Transverse colon (tissue), 4 donors: Measurements from ENCODE around the gene QKI. TPM values are rescaled to one million over a fixed set of nuclear protein-coding genes. Genes with fewer than 3 reads are reported as not detected.

ENCODE experiments used
- DNase-seq: peaks from one replicate; pipeline ENCODE4 v3.0.0-alpha.2; 2019
- H3K27ac ChIP-seq, 4 donors: fragments of 200-600 bp; sonication (generic); 2 replicates each; pipeline ENCODE4 v1.5.1; 2016 to 2018; ENCODE audit warnings: inconsistent platforms in 4 of 4
- H3K27me3 ChIP-seq: fragments of 200-600 bp; sonication (generic); 2 replicates; pipeline ENCODE4 v1.5.1; 2017; ENCODE audit warnings: inconsistent platforms
- H3K36me3 ChIP-seq, 4 donors: fragments of 200-600 bp; sonication (generic); 2 replicates each; pipeline ENCODE4 v1.5.1; 2017 to 2019; ENCODE audit warnings: inconsistent platforms in 4 of 4
- H3K4me1 ChIP-seq, 4 donors: fragments of 200-600 bp; sonication (generic); 2 replicates each; pipeline ENCODE4 v1.5.1; 2017 to 2020; ENCODE audit warnings: inconsistent platforms in 4 of 4
- H3K4me3 ChIP-seq, 4 donors: fragments of 200-600 bp; sonication (generic); 1 replicate in 1 of 4; 2 replicates in 3 of 4; pipeline versions ENCODE4 v1.5.1 to v1.6.1; 2017 to 2019; ENCODE audit warnings: inconsistent platforms in 4 of 4
- H3K9me3 ChIP-seq, 2 donors: fragments of 200-600 bp; sonication (generic); 2 replicates each; pipeline ENCODE4 v1.5.1; 2017 to 2019; ENCODE audit warnings: inconsistent platforms in 2 of 2
- CTCF ChIP-seq, 5 experiments: fragments of 200-600 bp in 3 of 5; fragments of 450-650 bp in 2 of 5; sonication (generic) in 3 of 5; IDR thresholded peaks; 1 replicate in 2 of 5; 2 replicates in 3 of 5; pipeline ENCODE4 v1.5.1; 2016 to 2017; ENCODE audit warnings: antibody characterized with exemption in 5 of 5, inconsistent platforms in 3 of 5, mild to moderate bottlenecking in 2 of 5, moderate library complexity in 1 of 5
- EP300 ChIP-seq: sonication (generic); formaldehyde crosslinking; IDR thresholded peaks from one replicate; pipeline ENCODE4 v1.6.1; 2017; ENCODE audit warnings: antibody characterized with exemption, low read depth
- POLR2A ChIP-seq: fragments of 450-650 bp; IDR thresholded peaks from one replicate; pipeline ENCODE4 v1.6.1; 2016; ENCODE audit warnings: antibody characterized with exemption, mild to moderate bottlenecking, moderate library complexity
- POLR2AphosphoS5 ChIP-seq, 3 donors: sonication (generic); formaldehyde crosslinking; IDR thresholded peaks; one replicate each; pipeline ENCODE4 v1.6.1; 2016; ENCODE audit warnings: antibody characterized with exemption in 3 of 3
- WGBS, 2 donors: methylation state at CpG; one replicate each; pipeline ENCODE4 v1.1.5; 2018; ENCODE audit warnings: low coverage in 1 of 2; 5-methylcytosine and 5-hydroxymethylcytosine counted together
- in situ Hi-C, 4 donors: fragments of 200-750 bp; cut with MboI; loops; one replicate each; pipeline versions ENCODE4 v1.15.0 to v1.15.1; 2017; ENCODE audit warnings: low sequenced_read_pairs in 3 of 4, low pct_ligation_motif_present in 1 of 4, low pct_unique_long_range_greater_than_20kb in 1 of 4
- intact Hi-C: fragments of 100-400 bp; cut with DNase I; formaldehyde crosslinking; loops from one replicate; pipeline ENCODE4 v1.15.1; 2023; ENCODE audit warnings: low total_unique reads
- total RNA-seq, 4 donors: library from RNA; depleted of rRNA; stranded (reverse); fragments of >200 nt; gene quantifications; one replicate each; pipeline ENCODE4 v1.1.0, GENCODE V29; 2016

QKI gene
- total RNA-seq, 4 donors from 2014 or later, result 8.4 to 41.8 (median 22.7) TPM

DNA sequence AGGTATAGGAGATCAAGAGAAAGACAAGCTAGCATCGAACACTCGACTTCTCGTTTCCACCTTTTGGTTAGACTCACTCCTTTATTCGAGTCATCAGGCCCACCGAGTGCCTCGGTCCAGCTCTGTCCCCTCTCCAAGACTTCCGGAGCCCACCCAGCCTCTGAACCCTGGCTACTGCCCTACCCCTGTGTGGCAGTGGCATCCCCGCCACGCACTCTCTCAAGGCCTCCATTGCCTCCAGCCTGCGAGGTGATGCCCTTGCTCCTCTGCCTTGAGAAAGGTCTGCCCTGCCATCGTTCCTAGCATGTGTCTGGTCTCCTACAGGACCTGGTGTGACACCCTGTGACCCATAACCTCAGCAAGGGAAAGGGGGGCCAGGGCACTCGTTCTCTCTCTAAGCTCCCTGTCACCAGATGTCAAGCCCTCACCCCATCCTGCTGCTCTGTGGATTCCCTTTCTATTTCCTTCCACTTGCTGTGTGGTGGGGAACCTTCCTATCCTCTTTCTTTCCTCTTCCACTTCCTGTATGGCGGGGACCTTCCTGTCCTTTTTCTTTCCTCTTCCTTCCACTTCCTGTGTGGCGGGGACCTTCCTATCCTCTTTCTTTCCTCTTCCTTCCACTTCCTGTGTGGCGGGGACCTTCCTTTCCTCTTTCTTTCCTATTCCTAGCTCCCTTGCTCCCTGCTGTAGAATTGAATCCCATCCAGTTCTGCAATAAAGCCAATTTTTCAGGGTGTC, 44.7 kb upstream of the QKI start:
- no peak for DNase-seq
- Histone ChIP-seq H3K27me3 (no peaks in the 10 kb centered on the region), H3K27ac (no peak overlapping the region), H3K4me1 (no peaks in the 10 kb centered on the region), H3K4me3 (no peak overlapping the region), H3K9me3 (no peaks in the 10 kb centered on the region), H3K36me3 (no peaks in the 10 kb centered on the region)
- WGBS, 2 donors, result 78 to 80% methylated on average over 12 to 15 of the region's 15 CpGs
- in situ Hi-C loops, result no loop called here
- intact Hi-C loops, result no loop called here
- no peak for TF ChIP-seq POLR2A
- TF ChIP-seq CTCF (IDR thresholded peaks at IDR 0.05), result no peak
- no peak for TF ChIP-seq EP300
- TF ChIP-seq POLR2AphosphoS5 (IDR thresholded peaks at IDR 0.05), result no peak

GRCh38 chr6:163370464-163371117, 43.9 kb upstream of the QKI start:
- 38 to 46% methylated on average over 1 to 5 of the region's 5 CpGs for WGBS, 2 donors
- Histone ChIP-seq H3K27ac (no peak overlapping the region), H3K4me3 (no peak overlapping the region), H3K4me1 (no peaks in the 10 kb centered on the region), H3K36me3 (no peaks in the 10 kb centered on the region), H3K27me3 (no peaks in the 10 kb centered on the region), H3K9me3 (no peaks in the 10 kb centered on the region)
- in situ Hi-C loops (no loop called here), intact Hi-C loops (no loop called here)
- DNase-seq, result no peak
- TF ChIP-seq EP300 (no peak), POLR2AphosphoS5 (IDR thresholded peaks at IDR 0.05) (no peak), CTCF (IDR thresholded peaks at IDR 0.05) (no peak), POLR2A (no peak)

GRCh38 chr6:163371129-163371528, 43.4 kb upstream of the QKI start:
- DNase-seq, result no peak
- H3K9me3 ChIP-seq, result no peaks in the 10 kb centered on the region
- 47 to 50% methylated on average over 2 of the region's 2 CpGs for WGBS, 2 donors
- intact Hi-C loops (no loop called here), in situ Hi-C loops (no loop called here)
- H3K36me3 ChIP-seq, result no peaks in the 10 kb centered on the region
- no peak overlapping the region for H3K4me3 ChIP-seq
- H3K4me1 ChIP-seq, result no peaks in the 10 kb centered on the region
- TF ChIP-seq CTCF (IDR thresholded peaks at IDR 0.05), result no peak
- no peak for TF ChIP-seq POLR2A
- TF ChIP-seq POLR2AphosphoS5 (IDR thresholded peaks at IDR 0.05), result no peak
- TF ChIP-seq EP300, result no peak
- no peaks in the 10 kb centered on the region for H3K27me3 ChIP-seq
- H3K27ac ChIP-seq, result no peak overlapping the region

- H3K4me1 ChIP-seq, result no peaks in the 10 kb centered on the region
- TF ChIP-seq CTCF (IDR thresholded peaks at IDR 0.05), result no peak
- no peak for TF ChIP-seq POLR2AphosphoS5 (IDR thresholded peaks at IDR 0.05)
- TF ChIP-seq POLR2A, result no peak
- no peak for TF ChIP-seq EP300
- H3K27me3 ChIP-seq, result no peaks in the 10 kb centered on the region
- H3K27ac ChIP-seq, result no peak overlapping the region
- in situ Hi-C loops (no loop called here), intact Hi-C loops (no loop called here)
- no peaks in the 10 kb centered on the region for H3K36me3 ChIP-seq
- no peak overlapping the region for H3K4me3 ChIP-seq
- H3K9me3 ChIP-seq, result no peaks in the 10 kb centered on the region
- 33 to 76% methylated on average over 1 to 9 of the region's 9 CpGs for WGBS, 2 donors
- DNase-seq, result no peak
Observed at GRCh38 chr6:163373240-163373639, 41.3 kb upstream of the QKI start.
